ENCODE results near the gene MTCH1.

DNA sequence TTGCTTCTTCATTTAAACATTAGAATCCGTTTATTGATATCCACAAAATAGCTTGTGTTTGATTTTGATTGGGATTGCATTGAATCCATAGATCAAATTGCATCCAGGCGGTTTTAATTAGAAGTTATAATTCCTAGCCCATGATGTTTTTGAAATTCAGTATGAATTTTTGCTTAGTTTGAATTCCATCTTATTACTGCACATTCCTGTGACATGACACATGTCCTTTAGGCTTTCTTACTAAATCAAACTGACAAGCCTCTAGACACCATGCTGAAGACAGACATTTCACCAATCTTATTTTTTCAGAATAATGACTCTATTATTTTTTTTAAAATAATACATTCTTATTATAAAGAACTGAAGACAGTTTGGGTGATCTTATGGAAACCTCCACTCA lies 52.9 kb downstream of the MTCH1 start:
- TF ChIP-seq, protein P1, sequence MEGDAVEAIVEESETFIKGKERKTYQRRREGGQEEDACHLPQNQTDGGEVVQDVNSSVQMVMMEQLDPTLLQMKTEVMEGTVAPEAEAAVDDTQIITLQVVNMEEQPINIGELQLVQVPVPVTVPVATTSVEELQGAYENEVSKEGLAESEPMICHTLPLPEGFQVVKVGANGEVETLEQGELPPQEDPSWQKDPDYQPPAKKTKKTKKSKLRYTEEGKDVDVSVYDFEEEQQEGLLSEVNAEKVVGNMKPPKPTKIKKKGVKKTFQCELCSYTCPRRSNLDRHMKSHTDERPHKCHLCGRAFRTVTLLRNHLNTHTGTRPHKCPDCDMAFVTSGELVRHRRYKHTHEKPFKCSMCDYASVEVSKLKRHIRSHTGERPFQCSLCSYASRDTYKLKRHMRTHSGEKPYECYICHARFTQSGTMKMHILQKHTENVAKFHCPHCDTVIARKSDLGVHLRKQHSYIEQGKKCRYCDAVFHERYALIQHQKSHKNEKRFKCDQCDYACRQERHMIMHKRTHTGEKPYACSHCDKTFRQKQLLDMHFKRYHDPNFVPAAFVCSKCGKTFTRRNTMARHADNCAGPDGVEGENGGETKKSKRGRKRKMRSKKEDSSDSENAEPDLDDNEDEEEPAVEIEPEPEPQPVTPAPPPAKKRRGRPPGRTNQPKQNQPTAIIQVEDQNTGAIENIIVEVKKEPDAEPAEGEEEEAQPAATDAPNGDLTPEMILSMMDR (IDR thresholded peaks at IDR 0.05 in 2 of 3, conservative IDR thresholded peaks at IDR 0.05 in 1 of 3; ENCODE audit: borderline replicate concordance in 1 of 3, insufficient read depth in 1 of 3, low read depth in 2 of 3, low read length in 2 of 3) = no peak
- no peak for TF ChIP-seq POLR2A (IDR thresholded peaks at IDR 0.05; ENCODE audit: borderline replicate concordance, extremely low read depth, insufficient read depth, insufficient read length)
- TF ChIP-seq, protein P2, sequence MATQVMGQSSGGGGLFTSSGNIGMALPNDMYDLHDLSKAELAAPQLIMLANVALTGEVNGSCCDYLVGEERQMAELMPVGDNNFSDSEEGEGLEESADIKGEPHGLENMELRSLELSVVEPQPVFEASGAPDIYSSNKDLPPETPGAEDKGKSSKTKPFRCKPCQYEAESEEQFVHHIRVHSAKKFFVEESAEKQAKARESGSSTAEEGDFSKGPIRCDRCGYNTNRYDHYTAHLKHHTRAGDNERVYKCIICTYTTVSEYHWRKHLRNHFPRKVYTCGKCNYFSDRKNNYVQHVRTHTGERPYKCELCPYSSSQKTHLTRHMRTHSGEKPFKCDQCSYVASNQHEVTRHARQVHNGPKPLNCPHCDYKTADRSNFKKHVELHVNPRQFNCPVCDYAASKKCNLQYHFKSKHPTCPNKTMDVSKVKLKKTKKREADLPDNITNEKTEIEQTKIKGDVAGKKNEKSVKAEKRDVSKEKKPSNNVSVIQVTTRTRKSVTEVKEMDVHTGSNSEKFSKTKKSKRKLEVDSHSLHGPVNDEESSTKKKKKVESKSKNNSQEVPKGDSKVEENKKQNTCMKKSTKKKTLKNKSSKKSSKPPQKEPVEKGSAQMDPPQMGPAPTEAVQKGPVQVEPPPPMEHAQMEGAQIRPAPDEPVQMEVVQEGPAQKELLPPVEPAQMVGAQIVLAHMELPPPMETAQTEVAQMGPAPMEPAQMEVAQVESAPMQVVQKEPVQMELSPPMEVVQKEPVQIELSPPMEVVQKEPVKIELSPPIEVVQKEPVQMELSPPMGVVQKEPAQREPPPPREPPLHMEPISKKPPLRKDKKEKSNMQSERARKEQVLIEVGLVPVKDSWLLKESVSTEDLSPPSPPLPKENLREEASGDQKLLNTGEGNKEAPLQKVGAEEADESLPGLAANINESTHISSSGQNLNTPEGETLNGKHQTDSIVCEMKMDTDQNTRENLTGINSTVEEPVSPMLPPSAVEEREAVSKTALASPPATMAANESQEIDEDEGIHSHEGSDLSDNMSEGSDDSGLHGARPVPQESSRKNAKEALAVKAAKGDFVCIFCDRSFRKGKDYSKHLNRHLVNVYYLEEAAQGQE (IDR thresholded peaks at IDR 0.05; ENCODE audit: low read depth) = no peak
- TF ChIP-seq YY1 (IDR thresholded peaks at IDR 0.05; ENCODE audit: extremely low read depth, insufficient replicate concordance, low read depth, low read length) = no peak
- TF ChIP-seq ELF1 (IDR thresholded peaks at IDR 0.05; ENCODE audit: borderline replicate concordance, low read depth) = no peak
- TF ChIP-seq CEBPB (IDR thresholded peaks at IDR 0.05; ENCODE audit: low read depth) = no peak
- no peak for TF ChIP-seq EZH2 (IDR thresholded peaks at IDR 0.05)

All from HCT116 (cell line).